Keratinocyte (primary cell): ENCODE data around the gene LRBA.

ENCODE experiments used
- EZH2 ChIP-seq: IDR thresholded peaks from one replicate; pipeline ENCODE4 v1.6.1; 2012; ENCODE audit warnings: inconsistent platforms, mild to moderate bottlenecking, low read length, moderate library complexity
- TF ChIP-seq, protein P1 (sequence below), 3 experiments: IDR thresholded peaks in 1 of 3; conservative IDR thresholded peaks in 1 of 3; optimal IDR thresholded peaks in 1 of 3; 2 replicates in 2 of 3; 3 replicates in 1 of 3; pipeline versions ENCODE3 to v1.5.1; 2011; ENCODE audit warnings: low read length in 3 of 3, mild to moderate bottlenecking in 3 of 3, moderate library complexity in 2 of 3, control low read depth in 1 of 3, inconsistent platforms in 1 of 3; ENCODE audit not compliant: insufficient read depth in 2 of 3; ENCODE audit errors: extremely low read depth in 1 of 3

DNA sequence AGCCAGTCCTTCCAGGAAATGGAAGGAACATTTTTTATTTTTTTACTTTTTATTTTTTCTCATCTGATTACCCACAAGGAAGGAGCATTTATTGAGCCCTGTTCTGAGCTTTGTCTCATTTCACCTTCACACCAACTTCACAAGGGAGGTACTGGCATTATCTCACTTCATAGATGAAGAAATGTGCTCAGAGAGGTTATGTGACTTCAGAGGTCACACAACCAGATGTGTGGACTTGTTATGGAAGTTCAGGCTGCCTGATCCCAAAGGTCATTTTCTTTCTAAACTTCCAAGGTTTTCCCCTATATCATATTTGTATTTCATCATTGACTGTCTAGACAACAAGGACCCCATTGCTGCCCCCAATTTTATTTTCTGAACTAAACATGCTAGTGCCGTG lies 776.5 kb downstream of the LRBA start:
- TF ChIP-seq, protein P1, sequence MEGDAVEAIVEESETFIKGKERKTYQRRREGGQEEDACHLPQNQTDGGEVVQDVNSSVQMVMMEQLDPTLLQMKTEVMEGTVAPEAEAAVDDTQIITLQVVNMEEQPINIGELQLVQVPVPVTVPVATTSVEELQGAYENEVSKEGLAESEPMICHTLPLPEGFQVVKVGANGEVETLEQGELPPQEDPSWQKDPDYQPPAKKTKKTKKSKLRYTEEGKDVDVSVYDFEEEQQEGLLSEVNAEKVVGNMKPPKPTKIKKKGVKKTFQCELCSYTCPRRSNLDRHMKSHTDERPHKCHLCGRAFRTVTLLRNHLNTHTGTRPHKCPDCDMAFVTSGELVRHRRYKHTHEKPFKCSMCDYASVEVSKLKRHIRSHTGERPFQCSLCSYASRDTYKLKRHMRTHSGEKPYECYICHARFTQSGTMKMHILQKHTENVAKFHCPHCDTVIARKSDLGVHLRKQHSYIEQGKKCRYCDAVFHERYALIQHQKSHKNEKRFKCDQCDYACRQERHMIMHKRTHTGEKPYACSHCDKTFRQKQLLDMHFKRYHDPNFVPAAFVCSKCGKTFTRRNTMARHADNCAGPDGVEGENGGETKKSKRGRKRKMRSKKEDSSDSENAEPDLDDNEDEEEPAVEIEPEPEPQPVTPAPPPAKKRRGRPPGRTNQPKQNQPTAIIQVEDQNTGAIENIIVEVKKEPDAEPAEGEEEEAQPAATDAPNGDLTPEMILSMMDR (optimal IDR thresholded peaks at IDR 0.05 in 1 of 3, IDR thresholded peaks at IDR 0.05 in 1 of 3, conservative IDR thresholded peaks at IDR 0.05 in 1 of 3; ENCODE audit: extremely low read depth in 1 of 3, insufficient read depth in 2 of 3, low read length in 3 of 3): no peak
- no peak for TF ChIP-seq EZH2
